GM12878 (cell line): ENCODE measurements around the gene CUEDC1. TPM values are rescaled to one million over a fixed set of nuclear protein-coding genes. Genes with fewer than 3 reads are reported as not detected.
A peak's percentile ranks its signal among the peaks of the same experiment; 100 is the strongest.

ENCODE experiments used
- BMI1 ChIP-seq: fragments of 450-650 bp; IDR thresholded peaks from 2 replicates; pipeline ENCODE4 v1.6.1; 2016; ENCODE audit warnings: mild to moderate bottlenecking, moderate library complexity, borderline replicate concordance
- CBFB ChIP-seq: IDR thresholded peaks from 2 replicates; pipeline ENCODE4 v1.6.1; 2016; ENCODE audit warnings: antibody characterized with exemption, low read depth
- CHD1 ChIP-seq: IDR thresholded peaks from 2 replicates; pipeline ENCODE4 v1.6.1; 2012; ENCODE audit warnings: low read depth, low read length, improper control_type of control experiment
- CHD4 ChIP-seq: fragments of 200-600 bp; sonication (generic); IDR thresholded peaks from 2 replicates; pipeline ENCODE4 v1.6.1; 2016; ENCODE audit warnings: mild to moderate bottlenecking
- CREM ChIP-seq: IDR thresholded peaks from 2 replicates; pipeline ENCODE4 v1.6.1; 2014; ENCODE audit warnings: antibody characterized with exemption, low read depth
- EP300 ChIP-seq, 2 experiments: fragments of 150-350 bp in 1 of 2; IDR thresholded peaks; 2 replicates each; pipeline ENCODE4 v1.6.1; 2011 to 2012; ENCODE audit warnings: low read depth in 2 of 2, low read length in 2 of 2, borderline replicate concordance in 1 of 2, improper control_type of control experiment in 1 of 2, inconsistent platforms in 1 of 2; ENCODE audit not compliant: control insufficient read depth in 1 of 2
- EZH2 ChIP-seq: IDR thresholded peaks from 2 replicates; pipeline ENCODE4 v1.6.1; 2012; ENCODE audit warnings: low read depth, mild to moderate bottlenecking, control low read depth, inconsistent platforms, low read length, borderline replicate concordance; ENCODE audit not compliant: control insufficient read depth
- GABPA ChIP-seq: IDR thresholded peaks from 2 replicates; pipeline ENCODE4 v1.6.1; 2014; ENCODE audit warnings: antibody characterized with exemption, low read depth, mild to moderate bottlenecking, inconsistent platforms
- IKZF2 ChIP-seq, 2 experiments: fragments of 450-650 bp; IDR thresholded peaks; 2 replicates each; pipeline ENCODE4 v1.6.1; 2017; ENCODE audit warnings: mild to moderate bottlenecking in 2 of 2, moderate library complexity in 2 of 2
- JUND ChIP-seq: IDR thresholded peaks from 2 replicates; pipeline ENCODE4 v1.6.1; 2012; ENCODE audit warnings: low read depth, mild to moderate bottlenecking, low read length, improper control_type of control experiment, moderate library complexity
- MTA3 ChIP-seq: IDR thresholded peaks from 2 replicates; pipeline ENCODE4 v1.6.1; 2012; ENCODE audit warnings: low read length, inconsistent platforms, borderline replicate concordance
- NBN ChIP-seq: fragments of 450-650 bp; IDR thresholded peaks from 2 replicates; pipeline ENCODE4 v1.6.1; 2016
- NFYA ChIP-seq: IDR thresholded peaks from 2 replicates; pipeline ENCODE4 v1.6.1; 2011; ENCODE audit warnings: low read depth, mild to moderate bottlenecking, low read length, improper control_type of control experiment, borderline replicate concordance
- POLR2AphosphoS2 ChIP-seq: IDR thresholded peaks from 2 replicates; pipeline ENCODE4 v1.6.1; 2011; ENCODE audit warnings: low read depth, mild to moderate bottlenecking, low read length, improper control_type of control experiment, moderate library complexity
- RB1 ChIP-seq: fragments of 450-650 bp; formaldehyde crosslinking; IDR thresholded peaks from 2 replicates; pipeline ENCODE4 v1.6.1; 2017; ENCODE audit warnings: mild to moderate bottlenecking, borderline replicate concordance
- TCF3 ChIP-seq: IDR thresholded peaks from 2 replicates; pipeline ENCODE4 v1.6.1; 2012; ENCODE audit warnings: low read depth, mild to moderate bottlenecking, low read length, borderline replicate concordance; ENCODE audit not compliant: insufficient read depth
- YBX1 ChIP-seq: fragments of 450-650 bp; IDR thresholded peaks from 2 replicates; pipeline ENCODE4 v1.6.1; 2016; ENCODE audit warnings: antibody characterized with exemption
- ZNF217 ChIP-seq: fragments of 450-650 bp; IDR thresholded peaks from 2 replicates; pipeline ENCODE4 v1.6.1; 2017; ENCODE audit warnings: antibody characterized with exemption, mild to moderate bottlenecking
- ZNF274 ChIP-seq: IDR thresholded peaks from one replicate; pipeline ENCODE4 v1.8.0; 2011; ENCODE audit not compliant: insufficient read length, insufficient read depth
- polyA plus RNA-seq, 11 experiments: library from polyadenylated mRNA; depleted of rRNA in 4 of 11; unstranded in 6 of 11; stranded (reverse) in 5 of 11; fragments of >200 nt; fragmentation: Nextera tagmentation in 4 of 11; fragmentation: Illumina TruSeq in 1 of 11; extraction: Ambion mirVana in 4 of 11; extraction: Trizol in 1 of 11; gene quantifications; 1 replicate in 1 of 11; 2 replicates in 10 of 11; pipeline versions ENCODE4 v1.2.1 to v1.2.3, GENCODE V29; 2011 to 2016; ENCODE audit warnings: inconsistent platforms in 2 of 11, missing spikeins in 2 of 11, low read depth in 1 of 11
- total RNA-seq, 4 experiments: library from RNA; depleted of rRNA in 3 of 4; stranded (reverse); fragments of >200 nt in 3 of 4; fragmentation: Illumina TruSeq in 1 of 4; extraction: Trizol in 1 of 4; gene quantifications; 2 replicates each; pipeline versions ENCODE4 v1.2.1 to v1.2.3, GENCODE V29; 2013 to 2021
- TF ChIP-seq, protein P1 (sequence below): fragments of 150-350 bp; IDR thresholded peaks from 2 replicates; pipeline ENCODE4 v1.6.1; 2016; ENCODE audit warnings: low read depth, low read length
- TF ChIP-seq, protein P2 (sequence below): IDR thresholded peaks from 2 replicates; pipeline ENCODE4 v1.6.1; 2012; ENCODE audit warnings: low read depth, low read length, improper control_type of control experiment
- TF ChIP-seq, protein P3 (sequence below): fragments of 450-650 bp; formaldehyde crosslinking; IDR thresholded peaks from 2 replicates; pipeline ENCODE4 v1.4.0; 2022; ENCODE audit warnings: mild to moderate bottlenecking, moderate library complexity
- TF ChIP-seq, protein P4 (sequence below): IDR thresholded peaks from 2 replicates; pipeline ENCODE4 v1.6.1; 2011; ENCODE audit warnings: low read depth, low read length, improper control_type of control experiment, borderline replicate concordance

CUEDC1 gene
- total and polyA plus RNA-seq, 10 of the 15 experiments (the other 5 are each of a cell fraction or from before 2014, with no cell fraction given) = 0.24 to 7.4 (median 1.8) TPM

DNA sequence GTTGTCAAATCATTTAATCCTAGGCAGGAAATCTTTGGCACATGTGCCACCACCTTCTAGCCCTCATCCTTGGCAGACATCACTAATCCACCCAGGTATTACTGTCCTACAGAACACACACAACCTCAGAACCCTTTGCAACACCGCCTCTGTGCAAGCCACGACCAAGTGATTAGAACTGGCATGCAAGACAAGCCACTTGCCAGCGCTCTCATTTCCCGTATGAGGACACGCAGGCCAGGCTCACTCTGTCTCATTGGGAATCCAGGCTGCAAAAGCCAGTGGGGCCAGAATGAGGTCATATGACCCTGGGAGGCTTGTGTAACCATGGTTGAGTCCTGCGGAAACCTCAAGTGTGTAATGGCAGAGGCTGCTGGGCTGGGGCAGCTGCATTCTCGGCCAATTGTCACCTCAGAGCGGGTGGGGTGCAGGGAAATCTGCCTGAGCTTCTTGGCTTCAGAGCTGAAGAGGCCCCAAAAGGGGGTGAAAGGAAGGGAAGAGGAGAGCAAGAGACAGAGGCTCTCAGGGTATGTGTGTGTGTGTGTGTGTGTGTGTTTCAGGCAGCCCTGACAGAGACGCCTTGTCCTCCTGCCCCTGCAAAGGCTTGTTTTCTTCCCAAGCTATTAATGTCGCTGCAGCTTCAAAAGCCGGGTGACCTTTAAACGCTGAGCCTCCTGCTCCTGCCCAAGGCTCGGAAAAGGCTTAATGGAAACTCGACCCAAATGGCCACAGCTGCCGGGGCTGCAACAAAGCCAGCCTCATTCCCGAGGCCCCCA, 62.2 kb downstream of the CUEDC1 start (continued):
- TF ChIP-seq TCF3 (no peak), BMI1 (no peak), JUND (no peak), ZNF217 (no peak), EZH2 (no peak), EP300 (IDR thresholded peaks at IDR 0.05; ENCODE audit: borderline replicate concordance in 1 of 2, control insufficient read depth in 1 of 2, low read depth in 2 of 2, low read length in 2 of 2) (no peak), CHD1 (no peak), GABPA (no peak), MTA3 (no peak), YBX1 (no peak), IKZF2 (IDR thresholded peaks at IDR 0.05) (0 out of 4 replicates have a peak, but pooled peaks of 1 of the 2 experiments have one; percentile 7), CREM (no peak), RB1 (0 out of 2 replicates have a peak, but pooled peaks have one; percentile 3), CHD4 (no peak), ZNF274 (no peak), NFYA (no peak), CBFB (0 out of 2 replicates have a peak, but pooled peaks have one; percentile 27), NBN (no peak), POLR2AphosphoS2 (no peak)
- TF ChIP-seq, protein P1, sequence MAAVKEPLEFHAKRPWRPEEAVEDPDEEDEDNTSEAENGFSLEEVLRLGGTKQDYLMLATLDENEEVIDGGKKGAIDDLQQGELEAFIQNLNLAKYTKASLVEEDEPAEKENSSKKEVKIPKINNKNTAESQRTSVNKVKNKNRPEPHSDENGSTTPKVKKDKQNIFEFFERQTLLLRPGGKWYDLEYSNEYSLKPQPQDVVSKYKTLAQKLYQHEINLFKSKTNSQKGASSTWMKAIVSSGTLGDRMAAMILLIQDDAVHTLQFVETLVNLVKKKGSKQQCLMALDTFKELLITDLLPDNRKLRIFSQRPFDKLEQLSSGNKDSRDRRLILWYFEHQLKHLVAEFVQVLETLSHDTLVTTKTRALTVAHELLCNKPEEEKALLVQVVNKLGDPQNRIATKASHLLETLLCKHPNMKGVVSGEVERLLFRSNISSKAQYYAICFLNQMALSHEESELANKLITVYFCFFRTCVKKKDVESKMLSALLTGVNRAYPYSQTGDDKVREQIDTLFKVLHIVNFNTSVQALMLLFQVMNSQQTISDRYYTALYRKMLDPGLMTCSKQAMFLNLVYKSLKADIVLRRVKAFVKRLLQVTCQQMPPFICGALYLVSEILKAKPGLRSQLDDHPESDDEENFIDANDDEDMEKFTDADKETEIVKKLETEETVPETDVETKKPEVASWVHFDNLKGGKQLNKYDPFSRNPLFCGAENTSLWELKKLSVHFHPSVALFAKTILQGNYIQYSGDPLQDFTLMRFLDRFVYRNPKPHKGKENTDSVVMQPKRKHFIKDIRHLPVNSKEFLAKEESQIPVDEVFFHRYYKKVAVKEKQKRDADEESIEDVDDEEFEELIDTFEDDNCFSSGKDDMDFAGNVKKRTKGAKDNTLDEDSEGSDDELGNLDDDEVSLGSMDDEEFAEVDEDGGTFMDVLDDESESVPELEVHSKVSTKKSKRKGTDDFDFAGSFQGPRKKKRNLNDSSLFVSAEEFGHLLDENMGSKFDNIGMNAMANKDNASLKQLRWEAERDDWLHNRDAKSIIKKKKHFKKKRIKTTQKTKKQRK = no peak
- TF ChIP-seq, protein P2, sequence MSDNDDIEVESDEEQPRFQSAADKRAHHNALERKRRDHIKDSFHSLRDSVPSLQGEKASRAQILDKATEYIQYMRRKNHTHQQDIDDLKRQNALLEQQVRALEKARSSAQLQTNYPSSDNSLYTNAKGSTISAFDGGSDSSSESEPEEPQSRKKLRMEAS = no peak
- TF ChIP-seq, protein P3, sequence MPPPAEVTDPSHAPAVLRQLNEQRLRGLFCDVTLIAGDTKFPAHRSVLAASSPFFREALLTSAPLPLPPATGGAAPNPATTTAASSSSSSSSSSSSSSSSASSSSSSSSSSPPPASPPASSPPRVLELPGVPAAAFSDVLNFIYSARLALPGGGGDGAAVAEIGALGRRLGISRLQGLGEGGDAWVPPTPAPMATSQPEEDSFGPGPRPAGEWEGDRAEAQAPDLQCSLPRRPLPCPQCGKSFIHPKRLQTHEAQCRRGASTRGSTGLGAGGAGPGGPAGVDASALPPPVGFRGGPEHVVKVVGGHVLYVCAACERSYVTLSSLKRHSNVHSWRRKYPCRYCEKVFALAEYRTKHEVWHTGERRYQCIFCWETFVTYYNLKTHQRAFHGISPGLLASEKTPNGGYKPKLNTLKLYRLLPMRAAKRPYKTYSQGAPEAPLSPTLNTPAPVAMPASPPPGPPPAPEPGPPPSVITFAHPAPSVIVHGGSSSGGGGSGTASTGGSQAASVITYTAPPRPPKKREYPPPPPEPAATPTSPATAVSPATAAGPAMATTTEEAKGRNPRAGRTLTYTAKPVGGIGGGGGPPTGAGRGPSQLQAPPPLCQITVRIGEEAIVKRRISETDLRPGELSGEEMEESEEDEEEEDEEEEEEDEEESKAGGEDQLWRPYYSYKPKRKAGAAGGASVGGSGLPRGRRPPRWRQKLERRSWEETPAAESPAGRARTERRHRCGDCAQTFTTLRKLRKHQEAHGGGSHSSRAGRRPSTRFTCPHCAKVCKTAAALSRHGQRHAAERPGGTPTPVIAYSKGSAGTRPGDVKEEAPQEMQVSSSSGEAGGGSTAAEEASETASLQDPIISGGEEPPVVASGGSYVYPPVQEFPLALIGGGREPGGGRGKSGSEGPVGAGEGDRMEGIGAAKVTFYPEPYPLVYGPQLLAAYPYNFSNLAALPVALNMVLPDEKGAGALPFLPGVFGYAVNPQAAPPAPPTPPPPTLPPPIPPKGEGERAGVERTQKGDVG (CRISPR knock-in tag) = no peak
- TF ChIP-seq, protein P4, sequence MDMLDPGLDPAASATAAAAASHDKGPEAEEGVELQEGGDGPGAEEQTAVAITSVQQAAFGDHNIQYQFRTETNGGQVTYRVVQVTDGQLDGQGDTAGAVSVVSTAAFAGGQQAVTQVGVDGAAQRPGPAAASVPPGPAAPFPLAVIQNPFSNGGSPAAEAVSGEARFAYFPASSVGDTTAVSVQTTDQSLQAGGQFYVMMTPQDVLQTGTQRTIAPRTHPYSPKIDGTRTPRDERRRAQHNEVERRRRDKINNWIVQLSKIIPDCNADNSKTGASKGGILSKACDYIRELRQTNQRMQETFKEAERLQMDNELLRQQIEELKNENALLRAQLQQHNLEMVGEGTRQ = no peak
